ENCODE data around the gene AVEN.

DNA sequence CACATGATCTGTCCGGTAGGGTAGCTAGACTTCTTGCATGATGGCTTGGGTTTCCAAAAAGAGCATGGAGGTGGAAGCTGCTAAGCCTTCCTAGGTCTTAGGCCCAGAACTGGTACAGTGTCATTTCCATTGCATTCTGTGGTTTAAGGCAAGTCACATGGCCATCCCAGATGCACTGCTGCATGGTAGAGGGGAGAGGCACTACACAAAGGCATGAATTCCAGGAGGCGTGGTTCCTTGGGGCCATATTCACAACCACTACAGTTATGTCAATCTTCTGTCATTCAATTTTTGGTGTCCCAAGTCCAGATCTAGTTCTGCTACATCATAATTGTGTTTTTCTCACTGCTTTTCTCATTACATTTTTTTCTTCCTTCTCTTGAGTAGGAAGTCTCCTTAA, 192.9 kb downstream of the AVEN start:
- TF ChIP-seq, protein P1, sequence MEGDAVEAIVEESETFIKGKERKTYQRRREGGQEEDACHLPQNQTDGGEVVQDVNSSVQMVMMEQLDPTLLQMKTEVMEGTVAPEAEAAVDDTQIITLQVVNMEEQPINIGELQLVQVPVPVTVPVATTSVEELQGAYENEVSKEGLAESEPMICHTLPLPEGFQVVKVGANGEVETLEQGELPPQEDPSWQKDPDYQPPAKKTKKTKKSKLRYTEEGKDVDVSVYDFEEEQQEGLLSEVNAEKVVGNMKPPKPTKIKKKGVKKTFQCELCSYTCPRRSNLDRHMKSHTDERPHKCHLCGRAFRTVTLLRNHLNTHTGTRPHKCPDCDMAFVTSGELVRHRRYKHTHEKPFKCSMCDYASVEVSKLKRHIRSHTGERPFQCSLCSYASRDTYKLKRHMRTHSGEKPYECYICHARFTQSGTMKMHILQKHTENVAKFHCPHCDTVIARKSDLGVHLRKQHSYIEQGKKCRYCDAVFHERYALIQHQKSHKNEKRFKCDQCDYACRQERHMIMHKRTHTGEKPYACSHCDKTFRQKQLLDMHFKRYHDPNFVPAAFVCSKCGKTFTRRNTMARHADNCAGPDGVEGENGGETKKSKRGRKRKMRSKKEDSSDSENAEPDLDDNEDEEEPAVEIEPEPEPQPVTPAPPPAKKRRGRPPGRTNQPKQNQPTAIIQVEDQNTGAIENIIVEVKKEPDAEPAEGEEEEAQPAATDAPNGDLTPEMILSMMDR (IDR thresholded peaks at IDR 0.05; ENCODE audit: control extremely low read depth in 1 of 3, insufficient read depth in 1 of 3, low read depth in 1 of 3, low read length in 3 of 3), result no peak
- TF ChIP-seq SRF (IDR thresholded peaks at IDR 0.05; ENCODE audit: low read depth, low read length), result no peak
- no peak for TF ChIP-seq TAF1 (IDR thresholded peaks at IDR 0.05; ENCODE audit: low read depth, low read length)
- TF ChIP-seq, protein P2, sequence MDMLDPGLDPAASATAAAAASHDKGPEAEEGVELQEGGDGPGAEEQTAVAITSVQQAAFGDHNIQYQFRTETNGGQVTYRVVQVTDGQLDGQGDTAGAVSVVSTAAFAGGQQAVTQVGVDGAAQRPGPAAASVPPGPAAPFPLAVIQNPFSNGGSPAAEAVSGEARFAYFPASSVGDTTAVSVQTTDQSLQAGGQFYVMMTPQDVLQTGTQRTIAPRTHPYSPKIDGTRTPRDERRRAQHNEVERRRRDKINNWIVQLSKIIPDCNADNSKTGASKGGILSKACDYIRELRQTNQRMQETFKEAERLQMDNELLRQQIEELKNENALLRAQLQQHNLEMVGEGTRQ (IDR thresholded peaks at IDR 0.05; ENCODE audit: low read length), result no peak
- no peak for TF ChIP-seq EGR1 (IDR thresholded peaks at IDR 0.05; ENCODE audit: borderline replicate concordance, low read depth, low read length)
- no peak for TF ChIP-seq YY1 (IDR thresholded peaks at IDR 0.05; ENCODE audit: low read depth, low read length)
- no peak for TF ChIP-seq EZH2 (IDR thresholded peaks at IDR 0.05; ENCODE audit: low read depth, low read length, severe bottlenecking)
- TF ChIP-seq RNF2 (IDR thresholded peaks at IDR 0.05; ENCODE audit: borderline replicate concordance, low read depth, low read length, missing control alignments, poor library complexity, severe bottlenecking), result no peak
- no peak for TF ChIP-seq EP300 (IDR thresholded peaks at IDR 0.05; ENCODE audit: borderline replicate concordance in 1 of 2, low read depth in 2 of 2, low read length in 2 of 2)
- no peak for TF ChIP-seq TEAD4 (IDR thresholded peaks at IDR 0.05; ENCODE audit: low read depth, low read length)
- TF ChIP-seq POLR2AphosphoS5 (IDR thresholded peaks at IDR 0.05; ENCODE audit: low read depth, low read length), result no peak
- no peak for TF ChIP-seq MAFK (IDR thresholded peaks at IDR 0.05; ENCODE audit: low read depth, low read length)
- TF ChIP-seq CBX8 (IDR thresholded peaks at IDR 0.05; ENCODE audit: borderline replicate concordance, low read depth, low read length), result no peak
- TF ChIP-seq BRCA1 (IDR thresholded peaks at IDR 0.05; ENCODE audit: low read depth, low read length), result no peak

Measured in H1 (cell line).